Measurements from ENCODE around the gene MRPL51.

The MRPL51 gene

GRCh38 chr12:6492838-6493496, at the start of gene MRPL51:
TSS of gene MRPL51 (minus strand) at chr12:6493262. CDS start at chr12:6493136, 126 bp downstream.
- DNase-seq (ENCODE audit: low spot score) = peak; percentile 91

GRCh38 chr12:6542209-6543009, 49.3 kb upstream of the MRPL51 start:
- DNase-seq (ENCODE audit: low spot score) = peak; percentile 82

GRCh38 chr12:6541371-6542165, 48.5 kb upstream of the MRPL51 start:
- no peak for DNase-seq (ENCODE audit: low spot score)

- DNase-seq (ENCODE audit: low spot score) = no peak
Observed at GRCh38 chr12:6540181-6540877, 47.3 kb upstream of the MRPL51 start.

GRCh38 chr12:6539707-6540134, 46.7 kb upstream of the MRPL51 start:
- DNase-seq (ENCODE audit: low spot score) = no peak

GRCh38 chr12:6539314-6539682, 46.2 kb upstream of the MRPL51 start:
- no peak for DNase-seq (ENCODE audit: low spot score)

- no peak for DNase-seq (ENCODE audit: low spot score)
Observed at GRCh38 chr12:6538420-6539313, 45.6 kb upstream of the MRPL51 start.

- peak; percentile 62 for DNase-seq (ENCODE audit: low spot score)
Observed at GRCh38 chr12:6537580-6538419, 44.7 kb upstream of the MRPL51 start.

GRCh38 chr12:6536894-6537579, 44.0 kb upstream of the MRPL51 start:
- no peak for DNase-seq (ENCODE audit: low spot score)

GRCh38 chr12:6535960-6536847, 43.1 kb upstream of the MRPL51 start:
- no peak for DNase-seq (ENCODE audit: low spot score)

- DNase-seq (ENCODE audit: low spot score) = no peak
Observed at GRCh38 chr12:6535697-6535946, 42.6 kb upstream of the MRPL51 start.

GRCh38 chr12:6534945-6535696, 42.1 kb upstream of the MRPL51 start:
- peak; percentile 66 for DNase-seq (ENCODE audit: low spot score)

GRCh38 chr12:6534695-6534944, 41.6 kb upstream of the MRPL51 start:
- no peak for DNase-seq (ENCODE audit: low spot score)

GRCh38 chr12:6533923-6534694, 41.0 kb upstream of the MRPL51 start, which contains the start of gene GAPDH:
TSS of gene GAPDH (plus strand) at chr12:6534517. CDS start at chr12:6534833, 316 bp downstream.
- DNase-seq (ENCODE audit: low spot score) = peak; percentile 89

GRCh38 chr12:6533653-6533922, 40.5 kb upstream of the MRPL51 start:
- no peak for DNase-seq (ENCODE audit: low spot score)

- peak; percentile 70 for DNase-seq (ENCODE audit: low spot score)
Observed at GRCh38 chr12:6532927-6533652, 40.0 kb upstream of the MRPL51 start.
